ENCODE data around the gene PBX4.

DNA sequence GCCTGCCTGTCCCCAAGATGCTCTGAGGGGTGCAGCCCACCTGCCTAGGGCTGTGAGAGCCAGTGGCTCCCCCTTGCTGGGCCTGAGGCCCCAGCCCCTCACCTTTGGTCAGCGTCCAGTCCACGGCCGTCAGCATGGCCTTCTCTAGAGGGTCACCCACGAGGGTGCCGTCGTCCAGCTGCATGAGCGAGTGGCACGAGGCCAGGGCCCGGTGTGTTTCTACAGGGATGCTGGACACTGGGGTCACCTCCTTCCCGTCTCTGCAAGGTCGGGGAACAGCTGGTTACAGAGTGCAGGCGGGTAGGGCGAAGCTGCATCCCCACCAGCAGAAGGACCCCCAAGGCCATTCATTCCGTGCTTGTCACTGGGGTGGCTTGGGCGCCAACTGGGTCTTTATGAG lies 36.0 kb upstream of the PBX4 start:
- TF ChIP-seq, protein P1, sequence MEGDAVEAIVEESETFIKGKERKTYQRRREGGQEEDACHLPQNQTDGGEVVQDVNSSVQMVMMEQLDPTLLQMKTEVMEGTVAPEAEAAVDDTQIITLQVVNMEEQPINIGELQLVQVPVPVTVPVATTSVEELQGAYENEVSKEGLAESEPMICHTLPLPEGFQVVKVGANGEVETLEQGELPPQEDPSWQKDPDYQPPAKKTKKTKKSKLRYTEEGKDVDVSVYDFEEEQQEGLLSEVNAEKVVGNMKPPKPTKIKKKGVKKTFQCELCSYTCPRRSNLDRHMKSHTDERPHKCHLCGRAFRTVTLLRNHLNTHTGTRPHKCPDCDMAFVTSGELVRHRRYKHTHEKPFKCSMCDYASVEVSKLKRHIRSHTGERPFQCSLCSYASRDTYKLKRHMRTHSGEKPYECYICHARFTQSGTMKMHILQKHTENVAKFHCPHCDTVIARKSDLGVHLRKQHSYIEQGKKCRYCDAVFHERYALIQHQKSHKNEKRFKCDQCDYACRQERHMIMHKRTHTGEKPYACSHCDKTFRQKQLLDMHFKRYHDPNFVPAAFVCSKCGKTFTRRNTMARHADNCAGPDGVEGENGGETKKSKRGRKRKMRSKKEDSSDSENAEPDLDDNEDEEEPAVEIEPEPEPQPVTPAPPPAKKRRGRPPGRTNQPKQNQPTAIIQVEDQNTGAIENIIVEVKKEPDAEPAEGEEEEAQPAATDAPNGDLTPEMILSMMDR (IDR thresholded peaks at IDR 0.05; ENCODE audit: poor library complexity): no peak
- no peak for TF ChIP-seq EZH2 (IDR thresholded peaks at IDR 0.05; ENCODE audit: borderline replicate concordance)

Measured in hepatocyte (in vitro differentiated cells).